CD14-positive monocyte (primary cell): Measurements from ENCODE around the gene SLC39A10. TPM values are rescaled to one million over a fixed set of nuclear protein-coding genes. Genes with fewer than 3 reads are reported as not detected.

Source experiments
- DNase-seq, 3 donors: peaks; one replicate each; pipeline ENCODE4 v3.0.0-alpha.2; 2011 to 2022
- H2AFZ ChIP-seq: 2 replicates; pipeline ENCODE4 v1.6.0; 2012; ENCODE audit warnings: mild to moderate bottlenecking, low read depth, low read length, inconsistent platforms; ENCODE audit not compliant: insufficient read depth, poor library complexity, severe bottlenecking
- H3K27ac ChIP-seq, 2 donors: 1 replicate in 1 of 2; 2 replicates in 1 of 2; pipeline ENCODE4 v1.5.1; 2012 to 2013; ENCODE audit warnings: low read length in 2 of 2, control low read depth in 1 of 2, inconsistent platforms in 1 of 2, low read depth in 1 of 2, mild to moderate bottlenecking in 1 of 2
- H3K27me3 ChIP-seq, 2 donors: one replicate each; pipeline versions ENCODE4 v1.6.0 to v1.6.1; 2011 to 2013; ENCODE audit warnings: low read length in 2 of 2; ENCODE audit not compliant: control insufficient read depth in 2 of 2, insufficient read depth in 2 of 2
- H3K36me3 ChIP-seq, 2 donors: replicated peaks in 1 of 2; 1 replicate in 1 of 2; 2 replicates in 1 of 2; pipeline versions ENCODE4 v1.5.1 to v1.6.1; 2012 to 2013; ENCODE audit warnings: low read length in 2 of 2, control low read depth in 1 of 2, inconsistent platforms in 1 of 2, mild to moderate bottlenecking in 1 of 2; ENCODE audit not compliant: insufficient read depth in 2 of 2, control insufficient read depth in 1 of 2
- H3K4me1 ChIP-seq, 2 donors: 1 replicate in 1 of 2; 2 replicates in 1 of 2; pipeline versions ENCODE4 v1.5.1 to v1.6.1; 2012 to 2013; ENCODE audit warnings: low read length in 2 of 2, control low read depth in 1 of 2, inconsistent platforms in 1 of 2, mild to moderate bottlenecking in 1 of 2, moderate library complexity in 1 of 2; ENCODE audit not compliant: insufficient read depth in 2 of 2, control insufficient read depth in 1 of 2
- H3K4me2 ChIP-seq: replicated peaks from 2 replicates; pipeline ENCODE3; 2012; ENCODE audit warnings: low read length, moderate library complexity, mild to moderate bottlenecking; ENCODE audit not compliant: poor library complexity, severe bottlenecking; ENCODE audit errors: extremely low read depth
- H3K4me3 ChIP-seq, 3 experiments: fragments of 200-600 bp in 1 of 3; sonication (generic) in 1 of 3; replicated peaks in 1 of 3; 1 replicate in 2 of 3; 2 replicates in 1 of 3; pipeline ENCODE4 v1.5.1; 2011 to 2013; ENCODE audit warnings: low read length in 3 of 3, mild to moderate bottlenecking in 3 of 3, control low read depth in 2 of 3, low read depth in 2 of 3, inconsistent platforms in 1 of 3, moderate library complexity in 1 of 3
- H3K79me2 ChIP-seq: 2 replicates; pipeline ENCODE4 v1.6.0; 2012; ENCODE audit warnings: mild to moderate bottlenecking, control low read depth, inconsistent platforms, low read length, moderate library complexity; ENCODE audit not compliant: insufficient read depth
- H3K9ac ChIP-seq: 2 replicates; pipeline ENCODE4 v1.6.0; 2017; ENCODE audit warnings: low read length, mild to moderate bottlenecking; ENCODE audit not compliant: insufficient read depth, poor library complexity, severe bottlenecking
- H3K9me3 ChIP-seq, 2 donors: replicated peaks in 1 of 2; 1 replicate in 1 of 2; 2 replicates in 1 of 2; pipeline versions ENCODE4 v1.5.1 to v1.6.1; 2012 to 2013; ENCODE audit warnings: low read length in 2 of 2, control low read depth in 1 of 2; ENCODE audit not compliant: control insufficient read depth in 1 of 2, insufficient read depth in 1 of 2
- H4K20me1 ChIP-seq: 2 replicates; pipeline ENCODE4 v1.6.0; 2012; ENCODE audit warnings: mild to moderate bottlenecking, low read length, control low read depth, moderate library complexity; ENCODE audit not compliant: insufficient read depth
- H3K27ac Mint-ChIP-seq, 7 donors: one replicate each; pipeline ENCODE4 v1.8.0; 2020; ENCODE audit warnings: mild to moderate bottlenecking in 7 of 7, mixed read lengths in 7 of 7, moderate library complexity in 6 of 7, inconsistent platforms in 2 of 7
- H3K27me3 Mint-ChIP-seq, 3 donors: one replicate each; pipeline ENCODE4 v1.8.0; 2021 to 2022; ENCODE audit warnings: low read depth in 3 of 3, mild to moderate bottlenecking in 3 of 3, mixed read lengths in 3 of 3, moderate library complexity in 3 of 3, inconsistent platforms in 1 of 3
- H3K36me3 Mint-ChIP-seq, 2 donors: one replicate each; pipeline ENCODE4 v1.8.0; 2020; ENCODE audit warnings: mixed read lengths in 2 of 2, inconsistent platforms in 1 of 2, mild to moderate bottlenecking in 1 of 2
- H3K4me1 Mint-ChIP-seq: one replicate; pipeline ENCODE4 v1.8.0; 2020; ENCODE audit warnings: mild to moderate bottlenecking, mixed read lengths
- H3K4me3 Mint-ChIP-seq, 2 donors: one replicate each; pipeline ENCODE4 v1.8.0; 2020; ENCODE audit warnings: mild to moderate bottlenecking in 2 of 2, mixed read lengths in 2 of 2, moderate library complexity in 1 of 2
- H3K9me3 Mint-ChIP-seq, 7 donors: one replicate each; pipeline ENCODE4 v1.8.0; 2020 to 2022; ENCODE audit warnings: mixed read lengths in 7 of 7, mild to moderate bottlenecking in 6 of 7, moderate library complexity in 6 of 7, inconsistent platforms in 2 of 7
- WGBS: methylation state at CpG from one replicate; pipeline ENCODE4 v1.1.5; 2013; ENCODE audit warnings: missing lambda C conversion rate; ENCODE audit not compliant: insufficient coverage; 5-methylcytosine and 5-hydroxymethylcytosine counted together
- intact Hi-C, 2 donors: fragments of 100-400 bp; cut with micrococcal nuclease; formaldehyde crosslinking; loops; one replicate each; pipeline versions ENCODE4 v1.15.0 to v1.15.1; 2023
- polyA plus RNA-seq, 3 donors: library from polyadenylated mRNA; depleted of rRNA in 1 of 3; unstranded in 2 of 3; stranded (reverse) in 1 of 3; fragments of 300-500 nt in 2 of 3; fragments of >200 nt in 1 of 3; fragmentation: Illumina TruSeq in 2 of 3; gene quantifications; 1 replicate in 2 of 3; 2 replicates in 1 of 3; pipeline ENCODE4 v1.2.3, GENCODE V29; 2012 to 2021
- TF ChIP-seq, protein P1 (sequence below): fragments of 200-600 bp; IDR thresholded peaks from one replicate; pipeline ENCODE4 v1.8.0; 2022; ENCODE audit warnings: antibody characterized with exemption, mild to moderate bottlenecking

The SLC39A10 gene
- polyA plus RNA-seq, 3 donors: 5.2 to 6.9 (median 5.2) TPM

DNA sequence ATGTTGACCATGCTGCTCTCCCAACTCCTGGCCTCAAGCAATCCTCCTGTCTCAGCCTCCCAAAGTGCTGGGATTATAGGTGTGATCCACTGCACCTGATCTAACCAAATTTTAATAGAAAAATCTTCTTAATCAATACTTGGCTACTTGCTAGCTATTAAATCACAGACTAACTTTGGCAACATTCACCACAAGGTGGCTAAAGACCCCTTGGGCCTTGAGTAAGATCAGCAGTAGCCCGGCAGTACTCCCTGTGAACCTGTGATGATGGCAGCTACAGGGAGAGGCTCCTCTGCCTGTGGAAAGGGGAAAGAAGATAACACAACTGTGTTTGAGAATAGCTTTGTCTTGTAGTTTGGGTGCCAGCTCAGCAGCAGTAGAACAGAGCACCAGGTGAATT lies 102.9 kb downstream of the SLC39A10 start:
- H3K36me3 Mint-ChIP-seq: no peaks in the 10 kb centered on the region
- Histone ChIP-seq H3K4me1 (no peaks in the 10 kb centered on the region), H3K9me3 (peaks cover 0 to 19% of the 10 kb centered on the region in 2 donors), H3K4me2 (no peak overlapping the region), H3K36me3 (no peaks in the 10 kb centered on the region), H3K9ac (no peak overlapping the region), H3K27ac (no peak overlapping the region), H3K79me2 (no peaks in the 10 kb centered on the region), H2AFZ (no peak overlapping the region), H3K4me3 (no peak overlapping the region), H4K20me1 (no peaks in the 10 kb centered on the region), H3K27me3 (no peaks in the 10 kb centered on the region)
- peaks cover 0 to 2% (median 0%) of the 10 kb centered on the region in 3 donors for H3K27me3 Mint-ChIP-seq
- H3K27ac Mint-ChIP-seq: no peak overlapping the region
- no peak for DNase-seq
- TF ChIP-seq, protein P1, sequence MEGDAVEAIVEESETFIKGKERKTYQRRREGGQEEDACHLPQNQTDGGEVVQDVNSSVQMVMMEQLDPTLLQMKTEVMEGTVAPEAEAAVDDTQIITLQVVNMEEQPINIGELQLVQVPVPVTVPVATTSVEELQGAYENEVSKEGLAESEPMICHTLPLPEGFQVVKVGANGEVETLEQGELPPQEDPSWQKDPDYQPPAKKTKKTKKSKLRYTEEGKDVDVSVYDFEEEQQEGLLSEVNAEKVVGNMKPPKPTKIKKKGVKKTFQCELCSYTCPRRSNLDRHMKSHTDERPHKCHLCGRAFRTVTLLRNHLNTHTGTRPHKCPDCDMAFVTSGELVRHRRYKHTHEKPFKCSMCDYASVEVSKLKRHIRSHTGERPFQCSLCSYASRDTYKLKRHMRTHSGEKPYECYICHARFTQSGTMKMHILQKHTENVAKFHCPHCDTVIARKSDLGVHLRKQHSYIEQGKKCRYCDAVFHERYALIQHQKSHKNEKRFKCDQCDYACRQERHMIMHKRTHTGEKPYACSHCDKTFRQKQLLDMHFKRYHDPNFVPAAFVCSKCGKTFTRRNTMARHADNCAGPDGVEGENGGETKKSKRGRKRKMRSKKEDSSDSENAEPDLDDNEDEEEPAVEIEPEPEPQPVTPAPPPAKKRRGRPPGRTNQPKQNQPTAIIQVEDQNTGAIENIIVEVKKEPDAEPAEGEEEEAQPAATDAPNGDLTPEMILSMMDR: no peak
- no peaks in the 10 kb centered on the region for H3K4me1 Mint-ChIP-seq
- H3K4me3 Mint-ChIP-seq: no peak overlapping the region
- intact Hi-C loops: no loop called here
- 100% methylated on average over 1 of the region's 1 CpG for WGBS
- peaks cover 5 to 19% (median 11%) of the 10 kb centered on the region in 7 donors for H3K9me3 Mint-ChIP-seq

DNA sequence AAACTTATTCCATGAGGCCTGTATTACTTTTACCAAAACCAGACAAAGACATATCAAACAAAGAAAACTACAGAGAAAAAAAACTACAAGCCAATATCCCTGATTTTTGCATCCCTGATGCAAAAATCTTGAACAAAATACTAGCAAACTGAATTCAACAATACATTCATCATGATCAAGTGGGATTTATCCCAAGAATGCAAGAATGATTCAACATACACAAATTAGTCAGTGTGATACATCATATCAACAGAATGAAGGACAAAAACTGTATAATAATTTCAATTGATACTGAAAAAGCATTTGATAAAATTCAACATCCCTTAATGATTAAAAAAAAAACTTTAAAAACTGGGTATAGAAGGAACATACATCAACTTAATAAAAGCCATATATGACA lies 106.8 kb downstream of the SLC39A10 start:
- Mint-ChIP-seq H3K27ac (no peak overlapping the region), H3K9me3 (peaks cover 6 to 22% (median 8%) of the 10 kb centered on the region in 7 donors), H3K27me3 (no peaks in the 10 kb centered on the region), H3K4me1 (no peaks in the 10 kb centered on the region), H3K4me3 (no peak overlapping the region), H3K36me3 (no peaks in the 10 kb centered on the region)
- DNase-seq: no peak
- peaks cover 0 to 14% of the 10 kb centered on the region in 2 donors for H3K9me3 ChIP-seq
- no peaks in the 10 kb centered on the region for H3K4me1 ChIP-seq
- no peaks in the 10 kb centered on the region for H3K27me3 ChIP-seq
- no peak overlapping the region for H2AFZ ChIP-seq
- intact Hi-C loops: no loop called here
- TF ChIP-seq, protein P1: no peak
- H3K9ac ChIP-seq: no peak overlapping the region
- H3K27ac ChIP-seq: no peak overlapping the region
- H3K36me3 ChIP-seq: no peaks in the 10 kb centered on the region
- H3K79me2 ChIP-seq: no peaks in the 10 kb centered on the region
- no peak overlapping the region for H3K4me2 ChIP-seq
- no peak overlapping the region for H3K4me3 ChIP-seq
- H4K20me1 ChIP-seq: no peaks in the 10 kb centered on the region
